ENCODE data around the gene PIP5K1B.

DNA sequence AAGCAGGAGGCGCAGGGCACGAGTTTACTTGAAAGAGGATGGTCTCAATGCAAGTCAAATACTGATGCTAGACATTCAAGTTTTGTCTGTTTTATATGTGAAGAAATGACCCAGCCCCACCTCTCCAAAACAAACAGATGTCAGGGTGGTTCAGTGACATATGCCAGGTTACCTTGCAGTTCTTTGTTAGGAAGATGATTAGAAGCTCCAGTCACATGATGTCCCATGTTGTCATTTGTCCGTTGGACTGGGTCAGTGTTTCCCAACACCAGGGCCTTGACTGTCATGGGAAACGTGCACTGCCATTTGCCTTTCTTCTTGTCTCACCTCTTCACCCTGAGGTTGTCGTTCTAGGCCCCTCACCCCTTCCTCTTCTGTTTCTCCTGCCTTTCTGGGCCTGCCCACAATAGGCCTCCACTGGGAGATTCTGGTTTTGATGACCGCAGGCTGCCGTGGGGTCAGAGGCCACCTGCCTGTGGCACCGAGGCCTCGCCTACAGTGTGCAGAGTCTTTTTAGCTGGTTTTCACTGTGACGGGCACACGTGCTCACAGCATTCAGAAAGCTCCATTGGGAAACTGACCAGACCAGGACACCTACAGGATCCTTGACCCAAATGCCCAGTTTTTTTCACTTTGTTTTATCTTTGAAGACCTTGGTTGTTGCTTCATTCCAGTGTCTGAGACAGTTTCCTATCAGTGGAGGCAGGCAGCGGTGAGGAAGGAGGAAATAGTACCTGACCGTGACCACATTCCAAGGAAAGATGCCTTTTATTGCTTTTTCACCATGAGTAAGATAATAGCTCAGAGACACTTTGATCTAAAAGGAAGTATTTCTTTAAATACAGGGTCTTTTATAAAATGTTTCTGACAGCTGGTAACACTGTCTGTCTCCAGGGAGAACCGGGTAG lies 123.1 kb downstream of the PIP5K1B start:
- TF ChIP-seq ZNF70 (CRISPR knock-in tag; IDR thresholded peaks at IDR 0.05), result no peak
- TF ChIP-seq, protein P1, sequence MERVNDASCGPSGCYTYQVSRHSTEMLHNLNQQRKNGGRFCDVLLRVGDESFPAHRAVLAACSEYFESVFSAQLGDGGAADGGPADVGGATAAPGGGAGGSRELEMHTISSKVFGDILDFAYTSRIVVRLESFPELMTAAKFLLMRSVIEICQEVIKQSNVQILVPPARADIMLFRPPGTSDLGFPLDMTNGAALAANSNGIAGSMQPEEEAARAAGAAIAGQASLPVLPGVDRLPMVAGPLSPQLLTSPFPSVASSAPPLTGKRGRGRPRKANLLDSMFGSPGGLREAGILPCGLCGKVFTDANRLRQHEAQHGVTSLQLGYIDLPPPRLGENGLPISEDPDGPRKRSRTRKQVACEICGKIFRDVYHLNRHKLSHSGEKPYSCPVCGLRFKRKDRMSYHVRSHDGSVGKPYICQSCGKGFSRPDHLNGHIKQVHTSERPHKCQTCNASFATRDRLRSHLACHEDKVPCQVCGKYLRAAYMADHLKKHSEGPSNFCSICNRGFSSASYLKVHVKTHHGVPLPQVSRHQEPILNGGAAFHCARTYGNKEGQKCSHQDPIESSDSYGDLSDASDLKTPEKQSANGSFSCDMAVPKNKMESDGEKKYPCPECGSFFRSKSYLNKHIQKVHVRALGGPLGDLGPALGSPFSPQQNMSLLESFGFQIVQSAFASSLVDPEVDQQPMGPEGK (CRISPR knock-in tag; IDR thresholded peaks at IDR 0.05; ENCODE audit: borderline replicate concordance), result no peak
- TF ChIP-seq, protein P2, sequence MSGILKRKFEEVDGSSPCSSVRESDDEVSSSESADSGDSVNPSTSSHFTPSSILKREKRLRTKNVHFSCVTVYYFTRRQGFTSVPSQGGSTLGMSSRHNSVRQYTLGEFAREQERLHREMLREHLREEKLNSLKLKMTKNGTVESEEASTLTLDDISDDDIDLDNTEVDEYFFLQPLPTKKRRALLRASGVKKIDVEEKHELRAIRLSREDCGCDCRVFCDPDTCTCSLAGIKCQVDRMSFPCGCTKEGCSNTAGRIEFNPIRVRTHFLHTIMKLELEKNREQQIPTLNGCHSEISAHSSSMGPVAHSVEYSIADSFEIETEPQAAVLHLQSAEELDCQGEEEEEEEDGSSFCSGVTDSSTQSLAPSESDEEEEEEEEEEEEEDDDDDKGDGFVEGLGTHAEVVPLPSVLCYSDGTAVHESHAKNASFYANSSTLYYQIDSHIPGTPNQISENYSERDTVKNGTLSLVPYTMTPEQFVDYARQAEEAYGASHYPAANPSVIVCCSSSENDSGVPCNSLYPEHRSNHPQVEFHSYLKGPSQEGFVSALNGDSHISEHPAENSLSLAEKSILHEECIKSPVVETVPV (CRISPR knock-in tag; IDR thresholded peaks at IDR 0.05), result no peak
- TF ChIP-seq ZNF8 (CRISPR knock-in tag; IDR thresholded peaks at IDR 0.05), result no peak
- TF ChIP-seq SNAI2 (CRISPR knock-in tag; IDR thresholded peaks at IDR 0.05), result no peak
- TF ChIP-seq, protein P3, sequence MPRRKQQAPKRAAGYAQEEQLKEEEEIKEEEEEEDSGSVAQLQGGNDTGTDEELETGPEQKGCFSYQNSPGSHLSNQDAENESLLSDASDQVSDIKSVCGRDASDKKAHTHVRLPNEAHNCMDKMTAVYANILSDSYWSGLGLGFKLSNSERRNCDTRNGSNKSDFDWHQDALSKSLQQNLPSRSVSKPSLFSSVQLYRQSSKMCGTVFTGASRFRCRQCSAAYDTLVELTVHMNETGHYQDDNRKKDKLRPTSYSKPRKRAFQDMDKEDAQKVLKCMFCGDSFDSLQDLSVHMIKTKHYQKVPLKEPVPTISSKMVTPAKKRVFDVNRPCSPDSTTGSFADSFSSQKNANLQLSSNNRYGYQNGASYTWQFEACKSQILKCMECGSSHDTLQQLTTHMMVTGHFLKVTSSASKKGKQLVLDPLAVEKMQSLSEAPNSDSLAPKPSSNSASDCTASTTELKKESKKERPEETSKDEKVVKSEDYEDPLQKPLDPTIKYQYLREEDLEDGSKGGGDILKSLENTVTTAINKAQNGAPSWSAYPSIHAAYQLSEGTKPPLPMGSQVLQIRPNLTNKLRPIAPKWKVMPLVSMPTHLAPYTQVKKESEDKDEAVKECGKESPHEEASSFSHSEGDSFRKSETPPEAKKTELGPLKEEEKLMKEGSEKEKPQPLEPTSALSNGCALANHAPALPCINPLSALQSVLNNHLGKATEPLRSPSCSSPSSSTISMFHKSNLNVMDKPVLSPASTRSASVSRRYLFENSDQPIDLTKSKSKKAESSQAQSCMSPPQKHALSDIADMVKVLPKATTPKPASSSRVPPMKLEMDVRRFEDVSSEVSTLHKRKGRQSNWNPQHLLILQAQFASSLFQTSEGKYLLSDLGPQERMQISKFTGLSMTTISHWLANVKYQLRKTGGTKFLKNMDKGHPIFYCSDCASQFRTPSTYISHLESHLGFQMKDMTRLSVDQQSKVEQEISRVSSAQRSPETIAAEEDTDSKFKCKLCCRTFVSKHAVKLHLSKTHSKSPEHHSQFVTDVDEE (CRISPR knock-in tag; IDR thresholded peaks at IDR 0.05), result no peak
- TF ChIP-seq ZC3H10 (CRISPR knock-in tag; IDR thresholded peaks at IDR 0.05), result no peak
- no peak for TF ChIP-seq RARB (CRISPR knock-in tag; IDR thresholded peaks at IDR 0.05)
- TF ChIP-seq ARNTL (CRISPR knock-in tag; IDR thresholded peaks at IDR 0.05; ENCODE audit: borderline replicate concordance, low read depth), result no peak

Data from SK-N-SH treated with all-trans-retinoic acid at 6 μM for 48 hours (cell line).